C4-2B (cell line): ENCODE measurements around the gene KCNT1.
A peak's percentile ranks its signal among the peaks of the same experiment; 100 is the strongest.

Experiments used
- ZFX ChIP-seq: fragments of 450-650 bp; IDR thresholded peaks from 2 replicates; pipeline ENCODE4 v1.6.1; 2017
- TF ChIP-seq, protein P1 (sequence below): fragments of 450-650 bp; conservative IDR thresholded peaks from 2 replicates; pipeline ENCODE4 v1.5.1; 2017; ENCODE audit warnings: mild to moderate bottlenecking

DNA sequence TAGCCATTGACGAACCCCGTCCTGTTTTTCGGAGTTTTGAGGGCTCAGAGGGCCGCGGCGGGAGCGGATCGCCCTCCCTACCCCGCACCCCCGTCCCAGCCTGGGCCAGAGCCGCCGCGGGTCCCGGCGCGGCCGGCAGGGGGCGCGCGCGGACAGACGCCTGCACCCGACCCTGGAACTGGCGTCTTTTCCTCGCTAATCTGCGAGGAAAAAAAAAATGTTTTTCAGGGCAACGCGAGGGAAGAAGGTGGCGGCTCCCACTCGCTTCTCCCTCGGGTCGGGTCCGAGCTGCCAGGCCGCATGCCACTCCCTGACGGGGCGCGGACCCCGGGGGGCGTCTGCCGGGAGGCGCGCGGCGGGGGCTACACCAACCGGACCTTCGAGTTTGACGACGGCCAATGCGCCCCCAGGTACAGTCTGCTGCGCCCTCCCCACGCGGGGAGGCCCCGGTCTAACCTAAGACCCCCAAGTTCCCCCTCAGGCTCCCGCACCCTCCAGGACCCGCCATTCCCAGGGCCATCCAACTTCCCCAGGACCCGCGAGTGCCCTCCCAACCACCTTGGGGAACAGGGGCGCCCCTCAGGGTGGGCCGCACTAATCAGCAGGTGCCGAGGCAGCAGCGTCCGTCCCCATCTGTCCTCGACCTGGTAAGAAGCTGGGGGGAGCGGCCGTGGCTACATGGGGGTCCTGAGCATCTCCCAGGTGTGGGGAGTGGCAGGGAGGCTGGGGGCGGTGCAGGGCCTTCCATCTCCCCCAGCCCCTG, at the start of gene KCNT1:
- TF ChIP-seq, protein P1, sequence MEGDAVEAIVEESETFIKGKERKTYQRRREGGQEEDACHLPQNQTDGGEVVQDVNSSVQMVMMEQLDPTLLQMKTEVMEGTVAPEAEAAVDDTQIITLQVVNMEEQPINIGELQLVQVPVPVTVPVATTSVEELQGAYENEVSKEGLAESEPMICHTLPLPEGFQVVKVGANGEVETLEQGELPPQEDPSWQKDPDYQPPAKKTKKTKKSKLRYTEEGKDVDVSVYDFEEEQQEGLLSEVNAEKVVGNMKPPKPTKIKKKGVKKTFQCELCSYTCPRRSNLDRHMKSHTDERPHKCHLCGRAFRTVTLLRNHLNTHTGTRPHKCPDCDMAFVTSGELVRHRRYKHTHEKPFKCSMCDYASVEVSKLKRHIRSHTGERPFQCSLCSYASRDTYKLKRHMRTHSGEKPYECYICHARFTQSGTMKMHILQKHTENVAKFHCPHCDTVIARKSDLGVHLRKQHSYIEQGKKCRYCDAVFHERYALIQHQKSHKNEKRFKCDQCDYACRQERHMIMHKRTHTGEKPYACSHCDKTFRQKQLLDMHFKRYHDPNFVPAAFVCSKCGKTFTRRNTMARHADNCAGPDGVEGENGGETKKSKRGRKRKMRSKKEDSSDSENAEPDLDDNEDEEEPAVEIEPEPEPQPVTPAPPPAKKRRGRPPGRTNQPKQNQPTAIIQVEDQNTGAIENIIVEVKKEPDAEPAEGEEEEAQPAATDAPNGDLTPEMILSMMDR = peak; percentile 97
- no peak for TF ChIP-seq ZFX
